HG02884 (cell line): ENCODE results near the gene LRRC55.

Source experiments
- ATAC-seq: cut with Tn5 transposase; IDR thresholded peaks from one replicate; pipeline ENCODE4 v1.9.1; 2021; ENCODE audit warnings: mild to moderate bottlenecking, moderate library complexity; ENCODE audit not compliant: unreplicated experiment

LRRC55 gene

GRCh38 chr11:57231539-57232253 lies 49.9 kb downstream of the LRRC55 start:
- no peak for ATAC-seq

- ATAC-seq = no peak
Observed at GRCh38 chr11:57233702-57234101, 51.9 kb downstream of the LRRC55 start.

- ATAC-seq = no peak
Observed at GRCh38 chr11:57235761-57236703, 54.3 kb downstream of the LRRC55 start.

GRCh38 chr11:57237204-57237681 lies 55.5 kb downstream of the LRRC55 start, which contains the start of gene APLNR:
APLNR (minus strand) TSS chr11:57237250; CDS start chr11:57237004, 246 bp downstream.
- no peak for ATAC-seq

GRCh38 chr11:57239348-57239747 lies 57.6 kb downstream of the LRRC55 start:
- no peak for ATAC-seq

GRCh38 chr11:57240007-57240406 lies 58.3 kb downstream of the LRRC55 start:
- ATAC-seq = no peak

GRCh38 chr11:57240757-57241156 lies 59.0 kb downstream of the LRRC55 start:
- ATAC-seq = no peak
